Activated naive CD4-positive, alpha-beta T cell treated with anti-CD3 and anti-CD28 coated beads, Interleukin-2, amount 10 ng/mL, durations not matched to agents 7 days and 5 days (primary cell): ENCODE data around the gene TNFAIP3.

Source experiments
- CTCF ChIA-PET: fragments of 350-600 bp; sonication (Branson Sonifier 250); formaldehyde crosslinking; loops from one replicate; lab custom pipeline; 2021; ENCODE audit warnings: antibody characterized with exemption; lab: Charles Lee
- DNase-seq: peaks from one replicate; pipeline ENCODE4 v3.0.0-alpha.2; 2020
- H3K27ac Mint-ChIP-seq: one replicate; pipeline ENCODE4 v1.8.0; 2021; ENCODE audit warnings: mild to moderate bottlenecking, moderate library complexity, mixed read lengths
- H3K27me3 Mint-ChIP-seq: one replicate; pipeline ENCODE4 v1.8.0; 2021; ENCODE audit warnings: mild to moderate bottlenecking, mixed read lengths
- H3K36me3 Mint-ChIP-seq: one replicate; pipeline ENCODE4 v1.8.0; 2021; ENCODE audit warnings: mixed read lengths
- H3K4me1 Mint-ChIP-seq: one replicate; pipeline ENCODE4 v1.8.0; 2021; ENCODE audit warnings: mixed read lengths
- H3K4me3 Mint-ChIP-seq: one replicate; pipeline ENCODE4 v1.8.0; 2021; ENCODE audit warnings: mild to moderate bottlenecking, moderate library complexity, mixed read lengths
- H3K9me3 Mint-ChIP-seq: one replicate; pipeline ENCODE4 v1.8.0; 2021; ENCODE audit warnings: mixed read lengths

TNFAIP3 gene

GRCh38 chr6:137894779-137895385 lies 27.8 kb downstream of the TNFAIP3 start:
- no peaks in the 10 kb centered on the region for H3K27me3 Mint-ChIP-seq
- CTCF ChIA-PET: interaction anchor here (1.0 kb wide), 1 partner anchor 13 kb away, joined by 4 read pairs; no protein-coding TSS in a partner anchor
- no peak overlapping the region for H3K4me3 Mint-ChIP-seq
- DNase-seq: no peak
- H3K9me3 Mint-ChIP-seq: peaks cover 4% of the 10 kb centered on the region
- no peaks in the 10 kb centered on the region for H3K4me1 Mint-ChIP-seq
- peaks cover 2% of the 10 kb centered on the region for H3K36me3 Mint-ChIP-seq
- H3K27ac Mint-ChIP-seq: no peak overlapping the region

GRCh38 chr6:137896647-137897046 lies 29.6 kb downstream of the TNFAIP3 start:
- no peak overlapping the region for H3K27ac Mint-ChIP-seq
- H3K36me3 Mint-ChIP-seq: no peaks in the 10 kb centered on the region
- H3K4me1 Mint-ChIP-seq: no peaks in the 10 kb centered on the region
- H3K9me3 Mint-ChIP-seq: peaks cover 2% of the 10 kb centered on the region
- no peak overlapping the region for H3K4me3 Mint-ChIP-seq
- no peak for DNase-seq
- CTCF ChIA-PET: no interaction called here
- H3K27me3 Mint-ChIP-seq: no peaks in the 10 kb centered on the region

GRCh38 chr6:137900815-137901214 lies 33.8 kb downstream of the TNFAIP3 start:
- no peaks in the 10 kb centered on the region for H3K27me3 Mint-ChIP-seq
- peaks cover 21% of the 10 kb centered on the region for H3K4me1 Mint-ChIP-seq
- no peaks in the 10 kb centered on the region for H3K36me3 Mint-ChIP-seq
- no peak overlapping the region for H3K4me3 Mint-ChIP-seq
- no peak overlapping the region for H3K27ac Mint-ChIP-seq
- H3K9me3 Mint-ChIP-seq: no peaks in the 10 kb centered on the region
- DNase-seq: no peak
- CTCF ChIA-PET: interaction anchor here (0.8 to 1.4 kb wide), 3 partner anchors 19 to 31 kb away, joined by 3 to 4 read pairs (median 3); no protein-coding TSS in a partner anchor

- Mint-ChIP-seq H3K27ac (no peak overlapping the region), H3K4me1 (peaks cover 27% of the 10 kb centered on the region), H3K9me3 (no peaks in the 10 kb centered on the region), H3K4me3 (no peak overlapping the region), H3K27me3 (no peaks in the 10 kb centered on the region), H3K36me3 (no peaks in the 10 kb centered on the region)
- CTCF ChIA-PET: interaction anchor here (0.8 to 1.4 kb wide), 5 partner anchors 19 to 32 kb away, joined by 3 to 4 read pairs (median 4); no protein-coding TSS in a partner anchor
- no peak for DNase-seq
Observed at GRCh38 chr6:137901454-137901853, 34.4 kb downstream of the TNFAIP3 start.

GRCh38 chr6:137902699-137903098 lies 35.6 kb downstream of the TNFAIP3 start:
- no peak for DNase-seq
- peaks cover 37% of the 10 kb centered on the region for H3K4me1 Mint-ChIP-seq
- H3K36me3 Mint-ChIP-seq: no peaks in the 10 kb centered on the region
- H3K27ac Mint-ChIP-seq: no peak overlapping the region
- H3K4me3 Mint-ChIP-seq: no peak overlapping the region
- H3K9me3 Mint-ChIP-seq: no peaks in the 10 kb centered on the region
- no peaks in the 10 kb centered on the region for H3K27me3 Mint-ChIP-seq
- CTCF ChIA-PET: interaction anchor here (1.3 kb wide), 1 partner anchor 29 kb away, joined by 4 read pairs; no protein-coding TSS in a partner anchor

GRCh38 chr6:137903274-137903932 lies 36.3 kb downstream of the TNFAIP3 start:
- Mint-ChIP-seq H3K9me3 (no peaks in the 10 kb centered on the region), H3K27ac (no peak overlapping the region), H3K4me1 (peaks cover 39% of the 10 kb centered on the region), H3K36me3 (no peaks in the 10 kb centered on the region), H3K27me3 (no peaks in the 10 kb centered on the region), H3K4me3 (no peak overlapping the region)
- CTCF ChIA-PET: no interaction called here
- DNase-seq: no peak

- CTCF ChIA-PET: no interaction called here
- H3K27me3 Mint-ChIP-seq: no peaks in the 10 kb centered on the region
- H3K36me3 Mint-ChIP-seq: no peaks in the 10 kb centered on the region
- peak overlapping the region; percentile 57 for H3K4me3 Mint-ChIP-seq
- peaks cover 47% of the 10 kb centered on the region for H3K4me1 Mint-ChIP-seq
- peak; percentile 34 for DNase-seq
- H3K9me3 Mint-ChIP-seq: no peaks in the 10 kb centered on the region
- peak overlapping the region; percentile 87 for H3K27ac Mint-ChIP-seq
Observed at GRCh38 chr6:137903933-137904821, 37.1 kb downstream of the TNFAIP3 start.

GRCh38 chr6:137904822-137905617 lies 38.0 kb downstream of the TNFAIP3 start:
- Mint-ChIP-seq H3K4me1 (peaks cover 56% of the 10 kb centered on the region), H3K9me3 (no peaks in the 10 kb centered on the region), H3K27ac (peak overlapping the region; percentile 87), H3K27me3 (peaks cover 6% of the 10 kb centered on the region), H3K36me3 (no peaks in the 10 kb centered on the region), H3K4me3 (peak overlapping the region; percentile 57)
- peak; percentile 60 for DNase-seq
- CTCF ChIA-PET: interaction anchor here (1.0 to 1.3 kb wide), 2 partner anchors 28 to 40 kb away, joined by 3 to 6 read pairs; no protein-coding TSS in a partner anchor

- Mint-ChIP-seq H3K27me3 (peaks cover 6% of the 10 kb centered on the region), H3K36me3 (no peaks in the 10 kb centered on the region), H3K4me1 (peaks cover 57% of the 10 kb centered on the region), H3K4me3 (no peak overlapping the region), H3K9me3 (no peaks in the 10 kb centered on the region), H3K27ac (no peak overlapping the region)
- CTCF ChIA-PET: interaction anchor here (0.7 to 1.3 kb wide), 4 partner anchors 29 to 39 kb away, joined by 3 to 6 read pairs (median 4); no protein-coding TSS in a partner anchor
- no peak for DNase-seq
Observed at GRCh38 chr6:137906020-137906472, 39.0 kb downstream of the TNFAIP3 start.

- Mint-ChIP-seq H3K4me3 (no peak overlapping the region), H3K4me1 (peaks cover 60% of the 10 kb centered on the region), H3K9me3 (no peaks in the 10 kb centered on the region), H3K27ac (peak overlapping the region; percentile 42), H3K36me3 (no peaks in the 10 kb centered on the region), H3K27me3 (peaks cover 9% of the 10 kb centered on the region)
- DNase-seq: no peak
- CTCF ChIA-PET: no interaction called here
Observed at GRCh38 chr6:137907170-137907569, 40.1 kb downstream of the TNFAIP3 start.

GRCh38 chr6:137909533-137909932 lies 42.5 kb downstream of the TNFAIP3 start:
- CTCF ChIA-PET: interaction anchor here (1.0 to 2.1 kb wide), 2 partner anchors 40 to 42 kb away, joined by 3 to 6 read pairs; partner anchors contain the start of gene TNFAIP3
- Mint-ChIP-seq H3K27ac (no peak overlapping the region), H3K36me3 (no peaks in the 10 kb centered on the region), H3K27me3 (peaks cover 9% of the 10 kb centered on the region), H3K4me3 (no peak overlapping the region), H3K9me3 (peaks cover 12% of the 10 kb centered on the region), H3K4me1 (peaks cover 50% of the 10 kb centered on the region)
- DNase-seq: no peak

- no peak overlapping the region for H3K4me3 Mint-ChIP-seq
- H3K27me3 Mint-ChIP-seq: peaks cover 9% of the 10 kb centered on the region
- no peak for DNase-seq
- peaks cover 12% of the 10 kb centered on the region for H3K9me3 Mint-ChIP-seq
- CTCF ChIA-PET: interaction anchor here (1.1 to 1.9 kb wide), 4 partner anchors 17 to 110 kb away, joined by 3 to 11 read pairs (median 6); no protein-coding TSS in a partner anchor
- H3K4me1 Mint-ChIP-seq: peaks cover 41% of the 10 kb centered on the region
- no peaks in the 10 kb centered on the region for H3K36me3 Mint-ChIP-seq
- H3K27ac Mint-ChIP-seq: no peak overlapping the region
Observed at GRCh38 chr6:137910424-137910834, 43.4 kb downstream of the TNFAIP3 start.

GRCh38 chr6:137910843-137911456 lies 43.9 kb downstream of the TNFAIP3 start:
- no peak for DNase-seq
- H3K4me1 Mint-ChIP-seq: peaks cover 38% of the 10 kb centered on the region
- CTCF ChIA-PET: interaction anchor here (0.9 to 1.9 kb wide), 6 partner anchors 17 to 111 kb away, joined by 3 to 11 read pairs (median 3); no protein-coding TSS in a partner anchor
- H3K36me3 Mint-ChIP-seq: no peaks in the 10 kb centered on the region
- H3K27ac Mint-ChIP-seq: no peak overlapping the region
- no peak overlapping the region for H3K4me3 Mint-ChIP-seq
- peaks cover 12% of the 10 kb centered on the region for H3K9me3 Mint-ChIP-seq
- H3K27me3 Mint-ChIP-seq: peaks cover 9% of the 10 kb centered on the region
